Measurements from ENCODE around the gene RAMP1.

DNA sequence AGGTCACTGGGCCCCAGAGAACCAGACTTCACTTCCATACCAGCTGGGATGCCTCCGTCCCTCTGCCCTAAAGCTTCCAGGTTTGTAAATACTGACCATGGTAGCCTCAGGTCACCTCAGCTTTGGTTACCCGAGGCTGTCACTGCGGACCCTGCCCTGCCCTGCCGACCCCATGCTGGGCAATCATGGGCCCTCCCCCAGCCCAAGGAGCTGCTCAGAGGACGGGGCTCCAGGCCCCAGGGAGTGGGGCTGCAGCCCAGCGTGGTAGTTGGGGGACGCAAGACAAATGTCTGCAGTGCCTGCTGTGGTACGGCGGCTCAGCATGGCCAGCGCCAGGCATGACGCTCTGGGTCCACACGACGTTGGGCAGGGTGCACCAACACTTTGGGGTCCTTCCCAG is 25.3 kb downstream of the RAMP1 start:
- TF ChIP-seq TAF1 (IDR thresholded peaks at IDR 0.05; ENCODE audit: borderline replicate concordance, insufficient read depth, low read length) (no peak), POLR2AphosphoS5 (IDR thresholded peaks at IDR 0.05; ENCODE audit: low read depth, low read length) (no peak), SIN3A (IDR thresholded peaks at IDR 0.05; ENCODE audit: borderline replicate concordance, insufficient read depth, low read length) (no peak)

Measured in PFSK-1 (cell line).